22Rv1 (cell line): ENCODE measurements around the gene ARPP19.

Experiments
- CTCF ChIP-seq: fragments of 450-650 bp; IDR thresholded peaks from 2 replicates; pipeline ENCODE4 v1.5.1; 2017; ENCODE audit warnings: mild to moderate bottlenecking
- ZFX ChIP-seq: fragments of 450-650 bp; IDR thresholded peaks from 2 replicates; pipeline ENCODE4 v1.6.1; 2017; ENCODE audit warnings: antibody characterized with exemption, borderline replicate concordance

GRCh38 chr15:52520421-52520820 is 48.4 kb downstream of the ARPP19 start:
- TF ChIP-seq CTCF (no peak), ZFX (no peak)
